H7 (cell line): Measurements from ENCODE around the gene ZNF407. TPM values are rescaled to one million over a fixed set of nuclear protein-coding genes. Genes with fewer than 3 reads are reported as not detected.
"Not testable (repeated sequence)": the region's sequence is repeated elsewhere in the genome, so short reads cannot be mapped to it uniquely, and the experiment has no call there.

Experiments
- DNase-seq: peaks from one replicate; pipeline ENCODE4 v3.0.0; 2012
- H3K27me3 ChIP-seq: 2 replicates; pipeline ENCODE4 v1.6.0; 2011; ENCODE audit warnings: mild to moderate bottlenecking, low read length; ENCODE audit not compliant: control insufficient read depth, insufficient read depth
- H3K36me3 ChIP-seq: replicated peaks from 2 replicates; pipeline ENCODE4 v1.5.1; 2011; ENCODE audit warnings: low read length; ENCODE audit not compliant: control insufficient read depth, insufficient read depth
- H3K4me3 ChIP-seq: 2 replicates; pipeline ENCODE4 v1.5.1; 2011; ENCODE audit warnings: low read depth, mild to moderate bottlenecking, control low read depth, low read length, moderate library complexity; ENCODE audit not compliant: insufficient read depth
- total RNA-seq: library from RNA; depleted of rRNA; stranded (reverse); fragments of >200 nt; shearing (Covaris generic); gene quantifications from 2 replicates; pipeline ENCODE4 v1.2.3, GENCODE V29; 2014

ZNF407 gene
- total RNA-seq, 1 experiment from 2014 or later, result 2.9 TPM

- Histone ChIP-seq H3K27me3 (no peaks in the 10 kb centered on the region), H3K36me3 (no peaks in the 10 kb centered on the region), H3K4me3 (no peak overlapping the region)
- no peak for DNase-seq
Observed at GRCh38 chr18:75101916-75102315, 504.2 kb downstream of the ZNF407 start.

DNA sequence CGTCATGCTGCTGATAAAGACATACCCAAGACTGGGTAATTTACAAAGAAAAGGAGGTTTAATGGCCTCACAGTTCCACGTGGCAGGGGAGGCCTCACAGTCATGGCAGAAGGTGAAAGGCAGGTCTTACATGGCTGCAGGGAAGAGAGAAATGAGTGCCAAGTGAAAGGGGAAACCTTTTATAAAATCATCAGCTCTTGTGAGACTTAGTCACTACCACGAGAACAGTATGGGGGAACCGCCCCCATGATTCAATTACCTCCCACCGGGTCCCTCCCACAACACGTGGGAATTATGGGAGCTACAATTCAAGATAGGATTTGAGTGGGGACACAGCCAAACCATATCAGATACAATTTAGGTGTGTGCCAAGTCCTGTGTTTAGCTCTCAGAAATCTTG, 506.4 kb downstream of the ZNF407 start:
- DNase-seq, H3K36me3 ChIP-seq, H3K4me3 ChIP-seq, H3K27me3 ChIP-seq: not testable (repeated sequence)

DNA sequence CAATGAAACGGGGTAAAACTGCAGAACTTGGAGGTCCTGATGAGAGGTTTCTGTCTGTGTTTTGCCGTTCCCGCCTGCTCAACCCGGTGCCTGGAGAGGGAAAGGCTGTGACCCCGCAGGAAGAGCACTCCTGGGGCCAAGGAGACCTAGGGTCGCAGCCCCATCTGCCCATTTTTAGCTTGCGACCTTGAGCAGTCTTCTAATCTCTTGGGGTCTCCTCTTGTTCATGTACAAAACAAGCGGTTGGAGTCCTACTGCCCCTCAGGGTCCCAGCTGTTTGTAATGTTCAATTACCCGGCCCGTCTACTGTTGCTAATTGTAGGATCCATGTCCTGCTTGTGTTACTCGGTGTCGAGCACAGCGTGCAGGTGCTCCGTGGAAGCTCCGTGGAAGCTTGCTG, 506.8 kb downstream of the ZNF407 start:
- DNase-seq, result no peak
- Histone ChIP-seq H3K36me3 (no peaks in the 10 kb centered on the region), H3K27me3 (no peaks in the 10 kb centered on the region), H3K4me3 (no peak overlapping the region)

DNA sequence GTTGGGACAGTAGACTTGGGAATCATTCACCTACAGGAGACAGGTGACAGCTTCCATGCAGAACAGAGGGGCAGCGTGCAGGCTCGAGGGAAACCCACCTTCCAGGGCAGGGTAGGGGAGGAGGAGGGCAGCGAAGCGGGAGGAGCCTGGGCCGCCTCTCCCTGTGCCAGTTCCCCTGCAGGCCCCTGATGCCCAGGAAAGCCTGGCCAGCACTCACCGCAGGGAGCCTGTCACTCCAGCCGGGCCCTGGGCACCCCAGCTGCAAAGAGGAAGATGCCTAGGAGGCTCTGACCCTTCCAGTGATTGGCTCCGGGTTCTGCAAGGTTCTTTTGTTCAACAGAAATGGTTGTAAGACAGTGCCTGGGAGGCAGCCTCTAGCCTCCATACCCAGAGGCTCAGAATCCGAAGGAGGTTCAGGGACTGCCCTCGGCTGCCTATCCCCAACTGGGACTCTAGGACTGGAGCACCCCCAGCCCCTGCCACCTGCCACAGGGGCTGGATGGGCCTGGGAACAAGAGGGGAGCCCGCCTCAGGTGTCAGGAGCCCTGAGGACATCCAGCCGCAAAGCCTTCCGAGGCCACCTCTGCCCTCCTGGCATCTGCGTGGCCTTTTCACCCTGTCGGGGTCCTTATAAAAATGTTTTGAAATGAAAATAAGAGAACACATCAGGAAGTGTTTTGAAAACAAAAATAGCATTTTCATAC, 508.0 kb downstream of the ZNF407 start:
- no peaks in the 10 kb centered on the region for H3K36me3 ChIP-seq
- DNase-seq, result peak; percentile 40
- H3K27me3 ChIP-seq, result no peaks in the 10 kb centered on the region
- no peak overlapping the region for H3K4me3 ChIP-seq

- Histone ChIP-seq H3K27me3 (no peaks in the 10 kb centered on the region), H3K36me3 (no peaks in the 10 kb centered on the region), H3K4me3 (no peak overlapping the region)
- no peak for DNase-seq
Observed at GRCh38 chr18:75106746-75107145, 509.1 kb downstream of the ZNF407 start.

DNA sequence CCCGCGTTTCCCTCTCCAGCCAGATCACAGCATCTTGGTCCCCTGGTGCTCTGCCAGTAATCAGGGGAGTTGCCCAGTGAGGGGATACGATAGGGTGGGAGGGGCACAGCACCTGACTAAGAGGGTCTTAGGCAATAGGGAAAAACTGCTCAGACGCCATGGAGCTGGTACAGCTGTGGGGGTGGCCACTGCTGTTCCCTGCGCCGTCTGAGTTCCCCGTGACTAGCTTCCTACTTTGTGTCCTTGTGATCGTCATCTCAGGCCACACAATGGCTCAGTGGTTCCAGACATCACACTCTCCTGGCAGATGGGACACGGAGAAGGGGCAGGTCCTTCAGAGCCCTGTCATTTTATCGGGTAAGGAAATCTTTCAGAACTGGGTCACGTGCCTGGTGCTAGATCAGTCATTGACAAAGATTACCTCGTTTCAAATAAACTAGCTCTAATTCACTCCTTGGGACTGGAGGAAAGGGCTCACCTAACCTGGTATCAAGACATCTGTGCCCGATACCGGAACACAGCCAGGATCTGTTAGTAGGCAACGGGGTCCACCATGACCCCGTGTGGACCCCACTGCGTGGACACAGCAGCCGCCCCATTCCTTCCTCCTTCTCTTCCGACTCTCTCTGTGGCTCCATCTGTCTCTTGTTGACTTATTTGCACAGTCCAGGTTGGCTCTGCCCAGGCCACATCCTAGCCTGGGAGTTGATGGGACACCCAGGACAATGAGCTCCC, 509.7 kb downstream of the ZNF407 start:
- no peaks in the 10 kb centered on the region for H3K27me3 ChIP-seq
- no peaks in the 10 kb centered on the region for H3K36me3 ChIP-seq
- no peak overlapping the region for H3K4me3 ChIP-seq
- no peak for DNase-seq

- no peaks in the 10 kb centered on the region for H3K27me3 ChIP-seq
- DNase-seq, result no peak
- no peaks in the 10 kb centered on the region for H3K36me3 ChIP-seq
- H3K4me3 ChIP-seq, result no peak overlapping the region
Observed at GRCh38 chr18:75107931-75108276, 510.2 kb downstream of the ZNF407 start.

GRCh38 chr18:75108579-75109318, 511.1 kb downstream of the ZNF407 start:
- Histone ChIP-seq H3K27me3 (no peaks in the 10 kb centered on the region), H3K4me3 (no peak overlapping the region), H3K36me3 (no peaks in the 10 kb centered on the region)
- peak; percentile 44 for DNase-seq

- Histone ChIP-seq H3K27me3 (no peaks in the 10 kb centered on the region), H3K4me3 (no peak overlapping the region), H3K36me3 (no peaks in the 10 kb centered on the region)
- DNase-seq, result no peak
Observed at GRCh38 chr18:75109319-75109691, 511.6 kb downstream of the ZNF407 start.

DNA sequence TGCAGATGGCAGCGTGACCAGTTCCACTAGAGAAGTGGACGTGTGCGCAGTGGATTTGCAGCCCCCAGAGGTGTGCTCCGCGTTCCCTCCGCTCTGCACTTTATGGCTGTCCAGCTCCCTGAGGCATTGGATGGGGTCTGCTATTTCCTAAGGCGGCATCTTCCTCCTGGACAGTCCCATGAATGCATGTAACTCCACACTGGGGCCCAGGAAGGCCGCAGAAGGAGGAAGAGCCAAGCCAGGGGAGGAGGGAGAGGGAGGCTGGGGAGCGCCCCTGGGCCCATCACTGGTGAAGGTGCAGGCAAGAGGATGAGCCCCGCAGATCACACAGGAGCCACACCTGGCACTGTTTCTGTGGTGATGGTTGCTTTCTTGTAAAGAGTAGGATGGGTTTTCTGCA, 512.1 kb downstream of the ZNF407 start:
- H3K4me3 ChIP-seq, result no peak overlapping the region
- H3K27me3 ChIP-seq, result no peaks in the 10 kb centered on the region
- H3K36me3 ChIP-seq, result no peaks in the 10 kb centered on the region
- peak; percentile 24 for DNase-seq

GRCh38 chr18:75110311-75110710, 512.6 kb downstream of the ZNF407 start:
- DNase-seq, result no peak
- Histone ChIP-seq H3K27me3 (no peaks in the 10 kb centered on the region), H3K36me3 (no peaks in the 10 kb centered on the region), H3K4me3 (no peak overlapping the region)

- Histone ChIP-seq H3K27me3 (no peaks in the 10 kb centered on the region), H3K36me3 (no peaks in the 10 kb centered on the region), H3K4me3 (no peak overlapping the region)
- DNase-seq, result peak; percentile 28
Observed at GRCh38 chr18:75110846-75111415, 513.3 kb downstream of the ZNF407 start.

DNA sequence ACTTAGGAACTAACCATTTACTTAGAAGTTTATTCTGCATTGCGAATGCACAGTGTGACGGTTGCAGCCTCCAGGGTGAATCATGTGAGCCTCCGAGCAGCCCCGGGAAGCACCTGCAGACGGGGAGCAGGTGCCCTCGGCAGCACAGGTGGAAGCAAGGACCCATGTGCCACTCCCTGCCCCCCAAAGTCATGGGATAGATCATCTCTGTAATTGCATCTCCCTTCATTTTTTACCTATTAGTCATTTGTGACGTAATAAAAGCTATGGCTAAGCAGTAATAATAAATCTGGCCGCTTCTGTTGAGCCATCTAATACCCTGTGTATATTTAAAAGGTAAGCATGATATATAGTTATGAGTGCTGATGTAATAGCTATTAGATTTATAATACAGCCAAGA, 514.1 kb downstream of the ZNF407 start:
- Histone ChIP-seq H3K4me3 (no peak overlapping the region), H3K27me3 (no peaks in the 10 kb centered on the region), H3K36me3 (no peaks in the 10 kb centered on the region)
- no peak for DNase-seq

- no peak for DNase-seq
- H3K36me3 ChIP-seq, result no peaks in the 10 kb centered on the region
- no peaks in the 10 kb centered on the region for H3K27me3 ChIP-seq
- H3K4me3 ChIP-seq, result no peak overlapping the region
Observed at GRCh38 chr18:75112186-75113096, 514.8 kb downstream of the ZNF407 start.
